ENCODE results near the gene ZNF892.

- TF ChIP-seq ZNF274 (IDR thresholded peaks at IDR 0.05; ENCODE audit: low read depth, low read length) (no peak), YY1 (IDR thresholded peaks at IDR 0.05; ENCODE audit: insufficient read depth, insufficient read length) (no peak), SUZ12 (IDR thresholded peaks at IDR 0.05; ENCODE audit: extremely low read depth, insufficient read depth, insufficient read length) (no peak)
These were observed 1.2 kb upstream of the ZNF892 start for GRCh38 chr2:95206096-95206495.

Measured in NT2/D1 (cell line).